SH-SY5Y (cell line): ENCODE measurements around the gene DMAC1.

Source experiments
- GATA2 ChIP-seq: IDR thresholded peaks from 2 replicates; pipeline ENCODE4 v1.6.1; 2011; ENCODE audit warnings: mild to moderate bottlenecking, low read depth, low read length
- GATA3 ChIP-seq: IDR thresholded peaks from 2 replicates; pipeline ENCODE4 v1.6.1; 2011; ENCODE audit warnings: low read depth, mild to moderate bottlenecking, low read length, moderate library complexity

DNA sequence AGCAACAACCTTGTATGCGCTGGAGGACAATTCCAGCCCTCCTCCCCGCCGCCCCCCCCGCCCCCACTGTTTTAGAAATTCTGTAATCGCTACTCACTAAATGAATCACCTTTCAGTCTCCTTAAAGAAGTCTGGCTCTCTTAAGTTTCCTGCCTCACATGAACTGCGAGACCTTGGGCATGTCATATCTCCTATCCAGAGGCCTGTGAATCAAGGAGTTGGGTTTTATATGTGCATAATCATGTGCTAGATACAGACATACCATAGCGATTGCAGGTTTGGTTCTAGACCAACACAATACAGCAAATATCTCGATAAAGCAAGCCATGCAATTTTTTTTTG is 337 bp upstream of the DMAC1 start:
- TF ChIP-seq GATA2: no peak
- TF ChIP-seq GATA3: no peak
